Gastroesophageal sphincter (tissue), 4 donors: ENCODE results near the gene UBE2R2. TPM values are rescaled to one million over a fixed set of nuclear protein-coding genes. Genes with fewer than 3 reads are reported as not detected.
"Not testable (repeated sequence)": the region's sequence is repeated elsewhere in the genome, so short reads cannot be mapped to it uniquely, and the experiment has no call there.

Source experiments
- ATAC-seq: fragments of 150-250 bp; one replicate; pipeline ENCODE4 v1.9.1; 2016; ENCODE audit warnings: mild to moderate bottlenecking, moderate library complexity
- H3K27ac ChIP-seq, 4 donors: fragments of 200-600 bp; sonication (generic) in 3 of 4; 1 replicate in 3 of 4; 2 replicates in 1 of 4; pipeline ENCODE4 v1.5.1; 2016 to 2019
- H3K27me3 ChIP-seq: fragments of 200-600 bp; sonication (generic); one replicate; pipeline ENCODE4 v1.5.1; 2019
- H3K36me3 ChIP-seq, 2 donors: fragments of 200-600 bp; sonication (generic); one replicate each; pipeline ENCODE4 v1.5.1; 2019; ENCODE audit warnings: control low read depth in 1 of 2
- H3K4me1 ChIP-seq, 3 donors: fragments of 200-600 bp; sonication (generic); 1 replicate in 2 of 3; 2 replicates in 1 of 3; pipeline ENCODE4 v1.5.1; 2016 to 2019; ENCODE audit warnings: control low read depth in 2 of 3
- H3K4me3 ChIP-seq, 2 donors: fragments of 200-600 bp; sonication (generic); one replicate each; pipeline ENCODE4 v1.5.1; 2019; ENCODE audit warnings: mild to moderate bottlenecking in 1 of 2, moderate library complexity in 1 of 2
- H3K9me3 ChIP-seq, 3 donors: fragments of 200-600 bp; sonication (generic); one replicate each; pipeline ENCODE4 v1.5.1; 2017 to 2019; ENCODE audit warnings: control low read depth in 2 of 3
- EP300 ChIP-seq: sonication (generic); formaldehyde crosslinking; IDR thresholded peaks from one replicate; pipeline ENCODE4 v1.6.1; 2017; ENCODE audit warnings: antibody characterized with exemption, mild to moderate bottlenecking
- POLR2A ChIP-seq, 2 donors: fragments of 450-650 bp; IDR thresholded peaks; one replicate each; pipeline ENCODE4 v1.6.1; 2017; ENCODE audit warnings: antibody characterized with exemption in 2 of 2, mild to moderate bottlenecking in 2 of 2, moderate library complexity in 1 of 2
- POLR2AphosphoS5 ChIP-seq: sonication (generic); formaldehyde crosslinking; IDR thresholded peaks from one replicate; pipeline ENCODE4 v1.6.1; 2017; ENCODE audit warnings: antibody characterized with exemption
- WGBS, 2 donors: methylation state at CpG; one replicate each; pipeline ENCODE4 v1.1.5; 2018; ENCODE audit warnings: low coverage in 1 of 2; 5-methylcytosine and 5-hydroxymethylcytosine counted together
- total RNA-seq, 4 donors: library from RNA; depleted of rRNA; stranded (reverse); fragments of >200 nt; gene quantifications; one replicate each; pipeline ENCODE4 v1.1.0, GENCODE V29; 2016
- TF ChIP-seq, protein P1 (sequence below), 4 experiments: fragments of 200-600 bp in 2 of 4; fragments of 450-650 bp in 2 of 4; sonication (generic) in 1 of 4; IDR thresholded peaks; one replicate each; pipeline ENCODE4 v1.5.1; 2017 to 2019; ENCODE audit warnings: antibody characterized with exemption in 4 of 4, mild to moderate bottlenecking in 2 of 4, moderate library complexity in 2 of 4

The UBE2R2 gene
- total RNA-seq, 4 donors from 2014 or later: 26.5 to 43.9 (median 33.0) TPM

DNA sequence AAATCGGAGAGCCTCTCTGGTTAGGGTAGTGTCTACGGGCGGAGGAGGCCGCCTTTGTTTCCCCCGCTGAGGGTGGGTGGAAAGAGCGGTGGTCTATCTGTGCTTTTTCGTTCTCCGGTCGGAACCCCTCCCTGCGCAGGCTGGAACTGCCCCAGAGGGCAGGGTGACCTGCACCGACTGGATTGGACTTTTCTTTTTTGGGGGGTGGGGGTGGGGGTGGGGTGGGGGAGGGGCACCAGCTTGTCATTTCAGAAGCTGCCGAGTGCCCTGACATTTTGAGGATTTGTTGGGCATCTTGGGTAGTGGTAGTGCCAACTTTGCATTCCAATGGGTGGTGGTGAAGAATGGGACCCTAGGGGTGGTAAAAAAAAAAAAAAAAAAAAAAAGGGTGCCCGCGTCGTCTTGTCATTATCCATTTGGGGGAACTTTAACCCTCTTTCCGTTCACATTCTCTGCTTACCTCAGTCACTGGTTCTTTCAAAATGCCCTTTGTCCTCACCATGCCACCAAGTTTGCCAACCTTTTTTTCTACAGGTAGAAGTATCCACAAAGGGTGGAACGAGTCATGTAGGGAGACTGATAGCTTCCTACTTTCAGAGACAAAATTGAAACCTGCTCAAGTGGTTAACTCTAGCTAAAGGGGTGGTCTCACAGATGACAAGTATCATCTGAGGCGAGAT lies 1.3 kb downstream of the UBE2R2 start:
- peak; percentile 15 for TF ChIP-seq POLR2AphosphoS5
- TF ChIP-seq, protein P1, sequence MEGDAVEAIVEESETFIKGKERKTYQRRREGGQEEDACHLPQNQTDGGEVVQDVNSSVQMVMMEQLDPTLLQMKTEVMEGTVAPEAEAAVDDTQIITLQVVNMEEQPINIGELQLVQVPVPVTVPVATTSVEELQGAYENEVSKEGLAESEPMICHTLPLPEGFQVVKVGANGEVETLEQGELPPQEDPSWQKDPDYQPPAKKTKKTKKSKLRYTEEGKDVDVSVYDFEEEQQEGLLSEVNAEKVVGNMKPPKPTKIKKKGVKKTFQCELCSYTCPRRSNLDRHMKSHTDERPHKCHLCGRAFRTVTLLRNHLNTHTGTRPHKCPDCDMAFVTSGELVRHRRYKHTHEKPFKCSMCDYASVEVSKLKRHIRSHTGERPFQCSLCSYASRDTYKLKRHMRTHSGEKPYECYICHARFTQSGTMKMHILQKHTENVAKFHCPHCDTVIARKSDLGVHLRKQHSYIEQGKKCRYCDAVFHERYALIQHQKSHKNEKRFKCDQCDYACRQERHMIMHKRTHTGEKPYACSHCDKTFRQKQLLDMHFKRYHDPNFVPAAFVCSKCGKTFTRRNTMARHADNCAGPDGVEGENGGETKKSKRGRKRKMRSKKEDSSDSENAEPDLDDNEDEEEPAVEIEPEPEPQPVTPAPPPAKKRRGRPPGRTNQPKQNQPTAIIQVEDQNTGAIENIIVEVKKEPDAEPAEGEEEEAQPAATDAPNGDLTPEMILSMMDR (IDR thresholded peaks at IDR 0.05): no peak
- no peak for TF ChIP-seq EP300
- TF ChIP-seq POLR2A (IDR thresholded peaks at IDR 0.05): no peak
- Histone ChIP-seq H3K4me1 (peaks cover 10 to 79% (median 36%) of the 10 kb centered on the region in 3 donors), H3K4me3 (peak overlapping the region; percentile 80 to 97), H3K9me3 (no peaks in the 10 kb centered on the region), H3K27me3 (no peaks in the 10 kb centered on the region), H3K36me3 (no peaks in the 10 kb centered on the region), H3K27ac (peak overlapping the region; percentile 95 to 99 (median 98))
- 0% methylated on average over 6 to 7 of the region's 18 CpGs for WGBS, 2 donors
- ATAC-seq: no peak

DNA sequence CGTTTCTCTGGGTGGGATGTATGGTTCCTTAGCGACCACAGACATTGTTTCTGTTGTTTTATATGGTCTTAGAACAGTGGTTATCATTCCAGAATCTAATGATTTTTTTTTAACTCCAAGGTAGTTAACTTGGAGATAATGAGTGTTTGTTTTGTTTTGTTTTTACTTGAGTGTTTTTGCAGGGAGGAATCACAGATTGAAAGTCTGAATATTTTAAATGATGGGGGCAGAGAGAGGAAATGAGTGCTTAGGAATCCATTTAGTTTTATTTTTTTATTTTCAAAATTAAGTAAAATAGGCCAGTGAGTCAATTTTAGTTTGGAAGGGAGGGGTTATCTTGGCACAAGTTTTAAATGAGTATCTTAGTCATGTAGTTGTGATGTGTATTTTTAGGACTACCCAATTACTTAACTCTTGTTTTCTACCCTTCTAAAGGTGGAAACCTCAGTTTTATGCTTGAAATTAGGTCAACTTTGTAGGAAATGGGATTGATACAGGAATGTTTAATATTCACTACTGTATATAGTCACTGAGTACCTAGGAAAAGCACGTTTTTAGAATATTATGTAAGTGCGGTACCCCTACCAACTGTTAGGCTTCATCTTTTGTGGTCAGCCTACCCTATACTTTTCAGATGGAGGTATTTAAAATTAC lies 2.0 kb downstream of the UBE2R2 start:
- TF ChIP-seq POLR2AphosphoS5: no peak
- ATAC-seq: no peak
- Histone ChIP-seq H3K4me3 (peak overlapping the region; percentile 80 to 97), H3K4me1 (peaks cover 8 to 79% (median 36%) of the 10 kb centered on the region in 3 donors), H3K27ac (peak overlapping the region; percentile 95 to 99 (median 98)), H3K27me3 (no peaks in the 10 kb centered on the region), H3K9me3 (no peaks in the 10 kb centered on the region), H3K36me3 (no peaks in the 10 kb centered on the region)
- WGBS, 2 donors: 10 to 16% methylated on average over 4 of the region's 4 CpGs

GRCh38 chr9:33820231-33820745 lies 3.3 kb downstream of the UBE2R2 start:
- 33 to 34% methylated on average over 4 of the region's 4 CpGs for WGBS, 2 donors
- TF ChIP-seq POLR2A (IDR thresholded peaks at IDR 0.05) (no peak), EP300 (no peak), POLR2AphosphoS5 (no peak)
- TF ChIP-seq, protein P1 (IDR thresholded peaks at IDR 0.05): no peak

GRCh38 chr9:33823801-33824200 lies 6.8 kb downstream of the UBE2R2 start:
- H3K4me1 ChIP-seq: peaks cover 3 to 79% (median 19%) of the 10 kb centered on the region in 3 donors
- TF ChIP-seq, protein P1 (IDR thresholded peaks at IDR 0.05): no peak
- TF ChIP-seq POLR2AphosphoS5 (no peak), EP300 (no peak)
- no peak overlapping the region for H3K4me3 ChIP-seq
- 39 to 43% methylated on average over 3 of the region's 3 CpGs for WGBS, 2 donors
- H3K27ac ChIP-seq: peak overlapping the region in 1 of 4 donors; percentile 32
- H3K27me3 ChIP-seq: no peaks in the 10 kb centered on the region
- H3K9me3 ChIP-seq: no peaks in the 10 kb centered on the region
- no peaks in the 10 kb centered on the region for H3K36me3 ChIP-seq
- no peak for ATAC-seq

More at GRCh38 chr9:33820231-33820745, 3.3 kb downstream of the UBE2R2 start:
- Histone ChIP-seq H3K27ac (peak overlapping the region in 3 of 4 donors; percentile 8 to 99 (median 99)), H3K4me1 (peaks cover 3 to 77% (median 29%) of the 10 kb centered on the region in 3 donors), H3K36me3 (no peaks in the 10 kb centered on the region), H3K4me3 (peak overlapping the region in 1 of 2 donors; percentile 97), H3K9me3 (no peaks in the 10 kb centered on the region), H3K27me3 (no peaks in the 10 kb centered on the region)
- ATAC-seq: no peak

DNA sequence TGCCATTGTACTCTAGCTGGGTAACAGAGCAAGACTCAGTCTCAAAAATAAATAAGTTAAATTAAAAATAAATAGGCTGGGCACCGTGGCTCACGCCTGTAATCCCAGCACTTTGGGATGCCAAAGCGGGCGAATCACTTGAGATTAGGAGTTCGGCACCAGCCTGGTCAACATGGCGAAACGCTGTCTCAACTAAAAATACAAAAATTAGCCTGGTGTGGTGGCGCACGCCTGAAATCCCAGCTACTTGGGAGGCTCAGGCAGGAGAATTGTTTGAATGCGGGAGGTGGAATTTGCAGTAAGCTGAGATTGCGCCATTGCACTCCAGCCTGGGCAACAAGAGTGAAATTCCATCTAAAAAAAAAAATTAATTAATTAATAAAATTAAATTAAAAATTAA lies 10.3 kb downstream of the UBE2R2 start:
- not testable (repeated sequence) for H3K27ac ChIP-seq, ATAC-seq, H3K9me3 ChIP-seq, H3K4me3 ChIP-seq, H3K27me3 ChIP-seq, H3K36me3 ChIP-seq
- WGBS, 2 donors: 96 to 97% methylated on average over 6 to 10 of the region's 11 CpGs
- peaks cover 0 to 71% (median 2%) of the 10 kb centered on the region in 3 donors for H3K4me1 ChIP-seq

- H3K4me1 ChIP-seq: peaks cover 0 to 71% (median 0%) of the 10 kb centered on the region in 3 donors
- ATAC-seq, H3K36me3 ChIP-seq, H3K27me3 ChIP-seq, H3K27ac ChIP-seq, H3K9me3 ChIP-seq, H3K4me3 ChIP-seq: not testable (repeated sequence)
- 93% methylated on average over 10 to 16 of the region's 17 CpGs for WGBS, 2 donors
Observed at GRCh38 chr9:33829641-33830230, 12.8 kb downstream of the UBE2R2 start.
